ENCODE data around the gene FBXL16.
A peak's percentile ranks its signal among the peaks of the same experiment; 100 is the strongest.

FBXL16 gene

DNA sequence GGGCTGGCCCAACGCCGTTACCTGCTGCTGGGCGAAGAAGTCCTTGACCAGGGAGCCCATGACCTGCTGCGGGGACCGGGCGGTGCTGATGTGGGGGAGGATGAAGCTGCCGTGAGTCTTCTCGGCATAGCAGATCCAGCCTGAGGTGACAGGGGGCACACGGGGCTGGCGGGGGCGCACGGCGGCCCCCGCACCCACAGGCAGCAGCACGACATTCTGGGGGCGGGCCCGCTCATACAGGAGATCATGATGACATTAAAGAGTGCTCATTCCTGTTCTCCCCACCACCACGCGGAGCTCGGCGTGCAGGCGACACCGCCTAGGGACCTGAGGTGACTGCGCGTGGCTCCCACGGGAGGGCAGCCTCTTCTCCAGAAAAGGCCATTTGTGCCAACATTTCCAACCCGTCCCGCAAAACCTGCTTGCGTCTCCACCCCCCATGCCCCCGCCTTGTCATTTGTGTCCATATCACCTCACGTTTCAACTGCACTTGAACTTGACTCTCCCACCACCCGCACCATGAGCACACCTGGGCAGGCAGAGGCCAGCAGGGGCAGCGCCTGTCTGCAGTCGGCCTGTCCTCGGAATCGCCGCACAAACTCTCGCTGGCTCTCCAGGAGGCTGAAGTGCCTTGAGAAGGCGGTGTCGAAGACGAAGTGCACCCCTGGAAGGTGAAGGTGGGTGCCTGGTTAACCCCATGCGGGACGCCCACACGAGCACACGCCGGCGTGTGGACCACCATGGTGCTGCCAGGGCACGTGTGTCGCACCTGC lies 28.8 kb upstream of the FBXL16 start:
- no peak for TF ChIP-seq CTCF (IDR thresholded peaks at IDR 0.05; ENCODE audit: extremely low read depth, insufficient read depth, missing control alignments)
- in situ Hi-C loops (cut with MboI; ENCODE audit: low pct_unique_long_range_greater_than_20kb, low sequenced_read_pairs, unreplicated experiment), result no loop called here
- DNase-seq (ENCODE audit: low spot score), result no peak

DNA sequence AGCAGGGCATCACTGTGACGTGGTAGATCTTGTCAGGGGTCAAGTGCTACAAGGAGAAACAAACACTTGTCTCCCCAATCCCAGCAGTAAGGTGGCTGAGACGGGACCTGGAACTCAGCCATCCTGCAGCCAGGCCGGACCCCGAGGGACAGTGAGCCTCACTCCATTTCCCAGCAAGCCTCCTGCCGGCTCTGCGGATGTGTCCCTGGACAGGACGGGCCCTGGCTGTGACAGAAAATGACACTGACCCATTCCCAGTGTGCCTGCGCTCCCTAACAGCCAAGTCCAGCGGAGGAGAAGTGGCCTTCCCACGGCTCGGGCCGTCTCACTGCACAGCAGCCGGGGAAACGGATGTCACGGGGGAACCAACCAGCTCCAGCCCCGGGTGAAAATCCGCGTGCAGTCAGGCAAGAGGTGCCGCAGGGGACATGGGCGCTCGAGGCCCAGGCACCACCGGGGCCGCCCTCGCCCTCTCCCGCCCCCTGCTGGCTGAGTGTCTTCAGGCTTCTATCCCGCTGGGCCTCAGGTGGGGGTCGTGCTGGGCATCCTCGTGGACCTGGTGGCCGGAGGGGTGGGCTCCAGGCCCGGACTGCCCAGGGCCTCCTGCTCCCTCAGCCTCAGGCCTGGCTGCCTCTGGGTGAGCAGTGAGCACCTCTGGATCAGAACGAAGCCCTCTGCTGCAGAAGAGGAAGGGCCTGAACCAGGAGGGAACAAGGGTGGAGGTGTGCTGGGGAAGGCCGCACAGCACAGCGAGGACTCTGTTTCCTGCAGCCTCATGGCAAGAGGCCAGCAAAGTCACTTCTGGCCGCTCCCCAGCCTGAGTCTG lies 28.0 kb upstream of the FBXL16 start:
- in situ Hi-C loops (cut with MboI; ENCODE audit: low pct_unique_long_range_greater_than_20kb, low sequenced_read_pairs, unreplicated experiment), result no loop called here
- peak; percentile 39 for TF ChIP-seq CTCF (IDR thresholded peaks at IDR 0.05; ENCODE audit: extremely low read depth, insufficient read depth, missing control alignments)
- DNase-seq (ENCODE audit: low spot score), result no peak

GRCh38 chr16:732936-733335 lies 27.3 kb upstream of the FBXL16 start:
- no peak for DNase-seq (ENCODE audit: low spot score)
- TF ChIP-seq CTCF (IDR thresholded peaks at IDR 0.05; ENCODE audit: extremely low read depth, insufficient read depth, missing control alignments), result peak; percentile 28
- in situ Hi-C loops (cut with MboI; ENCODE audit: low pct_unique_long_range_greater_than_20kb, low sequenced_read_pairs, unreplicated experiment), result no loop called here

- in situ Hi-C loops (cut with MboI; ENCODE audit: low pct_unique_long_range_greater_than_20kb, low sequenced_read_pairs, unreplicated experiment), result no loop called here
- no peak for TF ChIP-seq CTCF (IDR thresholded peaks at IDR 0.05; ENCODE audit: extremely low read depth, insufficient read depth, missing control alignments)
- DNase-seq (ENCODE audit: low spot score), result no peak
These were observed 26.7 kb upstream of the FBXL16 start for GRCh38 chr16:732332-732731.

DNA sequence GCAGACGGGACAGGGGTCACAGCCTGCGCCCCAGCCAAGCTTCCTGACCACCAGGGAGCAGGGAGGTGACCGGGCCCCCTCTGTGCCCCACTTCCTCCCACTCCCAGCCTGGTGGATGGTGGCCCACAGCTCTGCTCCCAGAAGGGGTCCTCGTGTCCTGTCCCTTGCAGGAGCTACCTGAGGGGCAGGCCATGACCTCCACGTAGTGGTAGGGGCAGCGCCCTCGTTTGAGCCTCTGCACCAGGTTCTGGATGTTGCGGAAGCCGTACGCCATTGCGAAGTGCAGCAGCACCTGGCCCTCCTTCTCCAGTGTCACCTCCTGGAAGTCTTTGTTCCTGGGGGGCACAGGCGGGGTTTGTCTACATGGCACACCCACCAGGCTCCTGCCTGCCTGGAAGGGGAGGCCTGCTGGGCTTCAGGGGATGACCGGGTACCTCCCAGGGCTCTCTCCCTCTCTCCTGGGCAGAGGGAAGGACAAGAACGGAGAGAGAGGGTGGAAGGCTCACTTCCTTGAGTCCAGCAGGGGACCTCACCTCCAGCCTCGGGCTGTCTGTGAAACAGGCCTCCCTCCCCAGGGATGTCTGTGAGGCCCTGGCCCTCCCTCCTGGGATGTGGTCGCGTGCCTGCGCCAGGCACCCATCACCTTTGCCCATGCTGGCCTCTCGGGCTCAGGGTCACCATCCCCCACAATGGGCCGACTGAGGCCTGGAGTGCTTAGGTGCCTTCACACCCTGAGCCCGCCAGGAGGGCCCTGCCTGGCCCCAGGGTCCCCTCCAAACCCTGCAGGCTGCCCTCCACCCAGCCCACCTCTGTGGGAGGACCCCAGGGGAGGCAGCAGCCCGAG lies 25.3 kb upstream of the FBXL16 start:
- no peak for TF ChIP-seq CTCF (IDR thresholded peaks at IDR 0.05; ENCODE audit: extremely low read depth, insufficient read depth, missing control alignments)
- DNase-seq (ENCODE audit: low spot score), result no peak
- in situ Hi-C loops (cut with MboI; ENCODE audit: low pct_unique_long_range_greater_than_20kb, low sequenced_read_pairs, unreplicated experiment), result no loop called here

Data from GM13977 (cell line).